SHP77 (cell line): Measurements from ENCODE around the gene CEP85.

ENCODE experiments used
- DNase-seq, 2 experiments: peaks; one replicate each; lab custom pipeline; 2025; lab: John Stamatoyannopoulos, UW

The CEP85 gene

DNA sequence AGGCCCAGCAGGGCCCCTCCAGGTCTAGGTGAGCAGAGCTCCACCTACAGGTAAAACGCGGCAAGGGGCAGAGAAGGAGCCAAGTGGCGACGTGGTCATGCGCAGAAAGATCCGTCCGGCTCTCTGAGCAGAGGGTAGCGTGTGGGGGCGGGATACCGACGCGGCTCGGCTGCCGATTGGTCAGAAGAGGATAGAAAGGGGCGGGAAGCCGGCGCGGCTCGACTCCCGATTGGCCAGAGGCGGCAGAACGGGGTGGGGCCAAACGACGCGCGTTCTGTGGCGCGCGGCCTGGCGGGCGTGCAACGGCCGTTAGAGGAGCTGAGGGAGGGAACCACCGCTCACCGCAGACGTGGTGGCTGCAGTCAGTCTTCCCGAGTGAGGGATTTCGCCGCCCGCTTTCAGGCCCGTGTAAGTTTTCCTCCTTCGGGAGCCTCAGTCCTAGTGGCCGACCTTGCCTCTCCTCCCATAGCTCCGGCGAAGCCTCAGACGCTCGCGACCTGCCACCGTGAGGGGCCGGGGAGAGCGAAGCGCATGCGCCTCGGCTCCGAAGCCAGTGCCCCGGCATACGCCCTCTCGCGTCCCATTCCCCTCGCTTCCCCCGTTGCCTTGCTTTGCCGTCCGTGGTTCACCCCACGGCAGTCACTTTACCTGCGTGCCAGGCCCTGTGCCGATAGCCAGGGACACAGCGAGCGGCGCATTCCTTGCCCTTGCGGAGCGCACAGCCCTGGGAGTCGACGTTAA is at the start of gene CEP85:
Gene CEP85, plus strand, starts transcription at position 298 of the 741 bp plus-strand sequence. CDS start 5,584 bp downstream, outside the sequence.
- peak; percentile 95 to 96 for DNase-seq

- DNase-seq: no peak
Measured at GRCh38 chr1:26184883-26185282, 49.1 kb upstream of the CEP85 start.

DNA sequence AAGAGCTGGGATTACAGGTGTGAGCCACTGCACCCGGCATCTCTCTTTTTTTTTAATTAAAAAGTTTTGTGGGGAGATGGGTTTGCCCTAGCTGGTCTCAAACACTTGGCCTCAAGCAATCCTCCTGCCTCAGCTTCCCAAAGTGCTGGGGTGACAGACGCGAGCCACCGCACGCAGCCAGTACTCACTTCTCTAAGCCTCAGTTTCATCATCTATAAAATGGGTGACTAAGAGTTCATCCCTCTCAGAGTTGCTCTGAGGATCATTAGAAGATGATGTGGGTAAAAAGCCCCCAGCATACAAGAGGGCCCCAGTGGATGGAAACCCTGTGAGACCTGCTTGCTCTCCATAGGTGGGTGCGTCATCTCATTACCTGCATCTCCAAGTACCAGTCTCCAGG is 46.1 kb upstream of the CEP85 start:
- no peak for DNase-seq

DNA sequence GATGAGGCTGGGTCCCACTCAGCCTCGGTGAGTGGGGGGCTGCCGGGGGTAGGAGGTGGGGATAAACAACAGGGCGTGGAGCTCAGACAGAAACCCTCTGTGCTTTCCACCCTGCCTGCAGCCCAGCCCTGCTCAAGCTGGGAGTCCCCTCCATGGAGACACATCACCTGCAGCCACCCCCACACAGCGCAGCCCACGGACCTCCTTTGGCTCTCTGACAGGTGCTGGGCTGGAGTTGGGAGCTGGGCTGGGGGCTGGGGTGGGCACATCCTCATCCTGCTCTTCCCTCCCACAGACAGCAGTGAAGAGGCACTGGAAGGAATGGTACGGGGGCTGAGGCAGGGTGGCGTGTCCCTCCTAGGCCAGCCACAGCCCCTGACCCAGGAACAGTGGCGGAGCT is 45.5 kb upstream of the CEP85 start:
- no peak for DNase-seq

- no peak for DNase-seq
Measured at GRCh38 chr1:26189331-26189730, 44.7 kb upstream of the CEP85 start.

DNA sequence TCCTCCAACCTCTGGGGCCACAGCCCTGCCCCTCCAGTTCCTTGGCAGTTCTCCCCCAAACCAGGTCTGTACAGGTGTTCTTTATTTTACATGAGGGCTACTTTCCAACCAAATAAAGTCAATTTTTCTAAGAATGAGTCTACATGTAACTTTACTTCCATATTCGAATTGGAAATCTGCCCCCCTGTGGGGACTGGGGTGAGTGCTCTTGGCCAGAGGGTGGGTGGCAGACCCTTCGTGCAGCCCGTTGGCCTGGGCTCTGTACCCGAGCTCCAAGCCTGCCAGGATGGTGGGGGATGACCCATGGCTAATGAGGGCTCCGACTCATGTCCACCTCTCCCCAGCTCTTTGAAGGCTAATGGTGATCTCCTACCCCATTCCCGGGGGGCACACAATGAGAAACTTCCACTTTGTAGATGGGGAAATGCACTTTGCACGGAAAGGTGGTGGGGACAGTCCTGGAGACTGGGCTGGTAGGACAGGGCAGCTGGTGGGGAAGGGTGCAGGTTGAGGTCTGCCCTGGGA is 44.2 kb upstream of the CEP85 start:
- DNase-seq: no peak

GRCh38 chr1:26190373-26190987 is 43.5 kb upstream of the CEP85 start, which contains the start of gene CATSPER4:
TSS of gene CATSPER4 (plus strand) at chr1:26190602. CDS start at chr1:26190628, 26 bp downstream.
- DNase-seq: no peak

- DNase-seq: no peak
Measured at GRCh38 chr1:26191739-26192138, 42.3 kb upstream of the CEP85 start.

DNA sequence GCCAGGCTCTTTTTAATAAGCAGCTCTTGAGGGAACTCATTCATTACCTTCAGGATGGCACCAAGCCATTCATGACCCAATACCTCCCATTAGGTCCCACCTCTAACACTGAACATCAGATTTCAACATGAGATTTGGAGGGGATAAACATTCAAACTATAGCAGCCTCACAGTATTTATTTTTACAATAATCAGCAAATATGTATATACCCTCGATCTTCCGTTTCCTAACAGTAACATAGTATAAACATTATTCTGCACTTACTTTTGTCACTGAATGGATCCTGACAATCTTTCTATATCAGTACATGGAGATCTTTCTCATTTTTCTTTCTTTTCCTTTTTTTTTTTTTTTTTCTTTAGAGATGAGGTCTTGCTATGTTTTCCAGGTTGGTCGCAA is 38.2 kb upstream of the CEP85 start:
- DNase-seq: no peak

DNA sequence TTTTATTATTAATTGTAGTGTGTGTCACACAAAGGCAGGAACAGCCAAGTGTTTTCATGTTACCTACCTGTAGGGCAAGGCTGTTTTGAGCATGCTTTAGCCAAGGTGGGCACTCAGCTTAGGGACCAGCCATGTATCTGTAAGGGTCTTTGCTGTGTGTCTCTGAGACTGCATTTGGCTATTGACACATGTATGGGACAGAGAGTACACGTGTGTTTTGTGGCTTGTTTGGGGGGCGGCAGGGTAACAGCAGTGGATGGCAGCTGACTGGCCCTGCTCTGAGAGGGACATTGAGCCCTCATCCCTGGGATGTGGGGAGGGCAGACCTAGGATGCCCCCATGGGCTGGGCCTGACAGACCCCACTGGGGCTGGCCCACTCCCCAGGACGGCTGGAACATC is 36.7 kb upstream of the CEP85 start:
- DNase-seq: no peak

DNA sequence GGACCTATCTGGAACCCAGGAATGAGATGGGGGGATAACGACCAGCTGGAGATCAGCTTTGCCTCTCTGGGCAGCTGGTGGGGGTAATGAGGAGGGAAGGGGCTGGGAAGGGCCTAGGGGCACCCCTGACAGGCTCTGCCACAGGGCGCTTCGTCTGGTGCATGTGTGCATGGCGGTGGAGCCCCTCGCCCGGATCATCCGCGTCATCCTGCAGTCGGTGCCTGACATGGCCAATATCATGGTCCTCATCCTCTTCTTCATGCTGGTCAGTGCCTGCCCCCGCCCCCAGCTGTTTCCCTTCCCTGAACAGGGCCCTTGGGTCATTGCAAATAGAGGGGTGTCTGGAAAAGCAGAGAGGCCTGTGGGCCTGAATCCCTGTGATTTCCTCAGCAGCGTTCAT is 36.2 kb upstream of the CEP85 start:
- DNase-seq: no peak

GRCh38 chr1:26200413-26200812 is 33.6 kb upstream of the CEP85 start:
- no peak for DNase-seq

GRCh38 chr1:26203642-26204318 is 30.2 kb upstream of the CEP85 start:
- DNase-seq: no peak

DNA sequence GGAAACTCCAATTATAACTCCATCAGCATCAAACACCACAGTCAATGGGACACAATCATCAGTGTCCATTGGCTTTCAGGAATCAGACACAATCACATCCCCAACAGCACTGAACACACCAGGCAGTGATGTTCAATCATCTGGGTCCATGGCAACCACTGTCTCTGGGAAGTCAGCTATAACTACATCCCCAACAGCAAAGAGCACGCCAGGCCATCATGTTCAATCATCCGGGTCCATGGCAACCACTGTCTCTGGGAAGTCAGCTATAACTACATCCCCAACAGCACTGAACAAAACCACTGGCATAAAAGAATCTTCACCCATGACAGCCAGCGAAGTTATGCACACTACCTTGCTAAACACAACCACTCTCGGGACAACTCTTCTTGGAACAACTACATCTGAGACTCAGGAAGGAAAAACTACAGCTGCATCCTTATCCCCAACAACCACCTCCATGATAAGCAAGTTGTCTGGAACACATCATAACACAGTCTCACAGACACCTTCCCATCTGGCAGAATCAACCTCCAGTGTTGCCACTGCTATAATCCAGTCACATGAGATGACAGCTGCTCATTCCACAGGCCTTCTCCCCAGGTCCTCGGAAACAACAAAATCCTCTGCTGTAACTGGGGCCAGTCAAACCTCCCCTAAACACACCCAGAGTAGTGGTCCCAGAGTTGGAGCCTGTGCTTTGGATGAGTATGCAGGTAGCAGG is 23.7 kb upstream of the CEP85 start:
- DNase-seq: no peak

- DNase-seq: no peak
Measured at GRCh38 chr1:26212726-26213125, 21.3 kb upstream of the CEP85 start.

DNA sequence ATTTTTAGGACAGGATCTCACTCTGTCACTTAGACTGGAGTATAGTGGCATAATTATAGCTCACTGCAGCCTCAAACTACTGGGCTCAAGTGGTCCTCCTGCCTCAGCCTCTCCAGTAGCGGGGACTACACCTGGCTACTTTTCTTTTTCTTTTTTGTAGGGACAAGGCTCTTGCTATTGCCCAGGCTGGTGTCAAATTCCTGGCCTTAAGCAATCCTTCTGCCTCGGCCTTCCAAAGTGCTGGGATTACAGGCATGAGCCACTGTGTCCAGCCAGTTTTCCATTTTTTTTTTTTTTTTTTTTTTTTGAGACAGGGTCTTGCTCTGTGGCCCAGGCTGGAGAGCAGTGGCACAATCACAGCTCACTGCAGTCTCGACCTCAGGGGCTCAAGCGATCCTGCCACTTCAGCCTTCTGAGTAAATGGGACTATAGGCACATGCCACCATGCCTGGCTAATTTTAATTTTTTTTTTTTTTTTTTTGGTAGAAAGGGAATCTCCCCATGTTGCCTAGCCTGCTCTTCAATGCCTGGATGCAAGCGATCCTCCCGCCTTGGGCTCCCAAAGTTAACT is 20.6 kb upstream of the CEP85 start:
- no peak for DNase-seq

DNA sequence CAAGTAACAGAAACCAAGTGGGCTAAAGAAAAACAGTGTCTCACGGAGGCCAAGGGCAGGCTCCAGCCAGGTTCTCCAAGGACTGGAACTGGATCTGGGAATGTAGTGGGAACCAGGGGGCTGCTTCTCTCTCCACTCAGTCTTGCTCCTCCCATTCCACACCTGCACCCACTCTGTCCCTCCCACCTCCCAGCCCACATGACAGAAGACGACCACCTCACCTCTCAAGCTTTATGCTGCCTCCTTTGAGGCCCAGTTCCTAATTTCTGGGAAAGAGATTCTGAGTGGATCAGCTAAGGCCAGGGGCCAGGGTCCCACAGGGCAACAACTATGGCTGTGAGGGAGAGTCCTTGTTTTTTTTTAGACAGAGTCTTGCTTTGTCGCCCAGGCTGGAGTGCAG is 18.8 kb upstream of the CEP85 start:
- no peak for DNase-seq

DNA sequence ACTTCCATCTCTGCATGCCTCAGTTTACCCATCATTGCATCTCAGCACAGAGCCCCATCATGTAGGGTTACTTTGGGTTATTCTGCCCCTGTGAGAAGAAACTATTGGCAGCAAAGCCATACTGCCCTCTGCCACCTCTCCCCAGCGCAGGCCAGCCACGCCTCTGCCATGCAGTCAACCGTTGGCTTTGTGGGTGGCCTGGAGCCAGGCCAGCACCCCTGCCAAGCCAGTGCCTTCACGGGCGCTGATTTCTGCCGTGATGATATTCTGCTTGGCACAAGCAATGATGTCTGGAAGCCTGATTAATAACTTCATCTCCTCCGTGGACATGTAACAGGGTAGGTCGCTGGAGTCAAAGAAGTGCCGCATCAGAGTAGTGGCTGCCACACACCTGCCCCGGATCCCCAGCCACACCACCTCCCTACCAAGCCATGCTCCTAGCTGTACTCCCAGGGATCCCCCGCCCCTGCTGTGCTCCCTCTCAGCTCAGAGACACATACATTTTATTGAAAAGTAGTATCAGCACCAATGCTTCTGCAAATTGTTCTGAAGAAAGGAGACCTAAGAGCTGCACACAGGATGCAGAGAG is 15.0 kb upstream of the CEP85 start:
- DNase-seq: no peak

- DNase-seq: no peak
Measured at GRCh38 chr1:26220199-26220912, 13.6 kb upstream of the CEP85 start.

DNA sequence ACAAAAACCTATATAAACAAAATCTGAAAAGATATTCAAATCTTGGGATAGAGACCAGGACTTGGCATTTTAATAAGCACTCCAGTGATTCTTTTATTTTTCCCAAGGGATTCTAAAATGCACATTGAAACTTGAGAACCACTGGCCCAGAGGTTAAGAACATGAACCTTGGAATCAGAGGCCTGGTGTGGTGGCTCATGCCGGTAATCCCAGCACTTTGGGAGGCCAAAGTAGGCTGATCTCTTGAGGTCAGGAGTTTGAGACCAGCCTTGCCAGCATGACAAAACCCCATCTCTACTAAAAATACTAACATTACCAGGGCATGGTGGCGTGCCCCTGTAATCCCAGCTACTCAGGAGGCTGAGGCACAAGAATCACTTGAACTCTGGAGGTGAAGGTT is 12.9 kb upstream of the CEP85 start:
- DNase-seq: no peak

GRCh38 chr1:26224606-26225005 is 9.4 kb upstream of the CEP85 start:
- DNase-seq: no peak
